Adipose tissue (tissue), 3 donors: Measurements from ENCODE around the gene KIF11. TPM values are rescaled to one million over a fixed set of nuclear protein-coding genes. Genes with fewer than 3 reads are reported as not detected.

Experiments
- H3K27ac ChIP-seq: one replicate; pipeline ENCODE4 v1.5.1; 2013; ENCODE audit warnings: low read depth, low read length
- WGBS, 3 donors: extraction: QIAGEN DNeasy Blood & Tissue Kit; methylation state at CpG; one replicate each; pipeline ENCODE4 v1.1.7; 2013; 5-methylcytosine and 5-hydroxymethylcytosine counted together
- polyA plus RNA-seq, 3 donors: library from polyadenylated mRNA; stranded (reverse); fragments of 200-250 nt; gene quantifications; one replicate each; pipeline ENCODE4 v1.2.3, GENCODE V29; 2013
- donor health status: healthy with polysubstance abuse.
- donor health status: Bipolar disorder and iron deficiency.
- donor health status: healthy.

The KIF11 gene
- polyA plus RNA-seq, 3 donors = 0.25 to 0.45 (median 0.37) TPM

DNA sequence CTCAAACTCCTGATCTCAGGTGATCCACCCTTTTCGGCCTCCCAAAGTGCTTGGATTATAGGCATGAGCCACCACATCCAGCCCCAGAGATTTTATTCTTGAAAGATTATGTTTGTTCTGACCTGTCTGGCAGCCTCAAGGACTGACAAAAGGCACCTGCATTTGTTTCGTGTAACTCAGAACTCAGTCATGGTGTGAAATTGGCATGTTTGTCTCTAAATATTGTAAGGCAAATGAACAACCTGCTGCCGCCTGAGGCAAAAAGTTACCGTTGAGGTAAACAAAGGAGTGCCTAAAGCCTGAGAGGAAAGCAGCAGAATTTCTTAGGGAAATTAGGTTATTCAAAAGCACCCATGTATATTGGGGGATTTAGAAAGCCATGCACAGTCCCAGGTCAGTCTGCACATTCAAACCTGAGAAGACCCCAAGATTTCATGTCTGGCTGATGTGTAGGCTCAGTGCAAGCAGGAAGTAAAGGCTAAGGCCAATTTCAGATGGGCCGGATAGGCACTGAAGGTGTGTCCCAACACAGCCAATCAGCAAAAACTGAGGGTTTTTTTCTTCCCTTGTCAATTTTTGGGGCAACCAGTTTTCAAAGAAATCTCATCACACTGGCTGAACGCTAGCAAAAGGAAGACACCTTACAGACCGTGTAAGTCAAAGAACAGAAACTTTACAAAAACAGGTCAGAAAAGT is 63.5 kb downstream of the KIF11 start:
- 85 to 93% (median 89%) methylated on average over 7 of the region's 7 CpGs for WGBS, 3 donors
- no peak overlapping the region for H3K27ac ChIP-seq

DNA sequence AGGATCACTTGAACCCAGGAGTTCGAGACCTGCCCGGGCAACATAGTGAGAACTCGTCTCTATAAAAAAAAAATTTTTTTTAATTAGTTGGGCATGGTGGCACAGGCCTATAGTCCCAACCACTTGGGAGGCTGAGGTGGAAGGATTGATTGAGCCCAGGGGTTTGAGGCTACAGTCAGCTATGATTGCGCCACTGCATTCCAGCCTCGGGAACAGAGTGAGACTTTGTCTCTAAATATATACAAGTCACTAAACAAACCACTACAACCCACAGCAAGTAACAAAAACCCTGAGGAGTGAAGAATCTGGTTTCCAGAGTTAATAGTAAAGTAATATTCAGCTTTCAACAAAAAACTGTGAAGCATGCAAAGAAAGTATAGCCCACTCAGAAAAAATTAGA is 64.1 kb downstream of the KIF11 start:
- H3K27ac ChIP-seq = no peak overlapping the region
- WGBS, 3 donors = 85 to 93% (median 88%) methylated on average over 5 of the region's 5 CpGs

DNA sequence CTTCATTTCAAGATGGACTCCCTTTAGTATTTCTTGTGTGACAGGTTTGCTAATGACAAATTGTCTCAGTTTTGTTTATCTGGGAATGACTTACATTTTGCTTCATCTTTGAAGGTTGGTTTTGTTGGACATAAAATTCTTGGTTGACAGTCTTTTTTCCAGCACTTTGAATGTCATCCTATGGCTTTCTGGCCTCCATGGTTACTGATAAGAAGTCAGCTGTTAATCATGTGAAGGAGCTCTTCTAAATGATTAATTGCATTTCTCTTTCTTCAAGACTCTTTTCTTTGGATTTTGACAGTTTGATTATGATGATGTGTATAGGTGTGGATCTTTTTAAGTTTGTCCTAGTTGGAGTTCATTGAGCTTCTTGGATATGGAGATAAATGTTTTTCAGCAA is 69.9 kb downstream of the KIF11 start:
- H3K27ac ChIP-seq = no peak overlapping the region

DNA sequence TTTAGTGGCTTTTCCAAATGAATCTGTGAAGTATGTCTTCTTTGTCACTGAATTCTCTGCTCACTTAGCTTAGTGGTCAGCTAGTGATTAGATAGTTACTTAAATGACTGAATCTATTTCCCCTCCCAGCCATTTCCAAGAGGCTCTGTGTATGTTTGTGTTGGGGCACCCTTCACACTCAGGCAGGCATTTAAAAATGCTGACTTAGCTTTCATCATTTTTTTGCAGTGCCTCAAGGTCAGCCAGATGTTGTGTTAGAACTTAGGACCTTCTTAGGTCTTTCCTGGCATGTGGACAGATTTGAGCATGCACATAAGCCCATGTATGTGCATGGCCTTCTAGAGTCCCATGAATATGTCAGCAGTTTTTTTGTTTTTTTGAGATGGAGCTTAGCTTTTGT is 71.4 kb downstream of the KIF11 start:
- no peak overlapping the region for H3K27ac ChIP-seq

DNA sequence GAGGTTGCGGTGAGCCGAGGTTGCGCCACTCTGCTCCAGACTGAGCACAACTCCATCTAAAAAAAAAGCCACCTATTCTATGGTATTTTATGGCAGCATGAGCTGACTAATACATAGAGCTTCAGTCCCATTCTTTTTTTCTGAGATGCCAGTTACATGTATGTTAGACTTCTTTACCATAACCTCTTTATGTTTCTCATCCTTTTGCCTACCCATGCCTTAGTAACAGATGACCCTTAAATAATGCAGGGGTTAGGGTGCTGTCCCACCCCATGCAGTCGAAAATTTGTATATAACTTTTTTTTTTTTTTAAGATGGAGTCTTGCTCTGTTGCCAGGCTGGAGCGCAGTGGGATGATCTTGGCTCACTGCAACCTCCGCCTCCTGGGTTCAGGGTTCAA is 74.1 kb downstream of the KIF11 start:
- WGBS, 3 donors = 94 to 96% (median 95%) methylated on average over 6 of the region's 6 CpGs

DNA sequence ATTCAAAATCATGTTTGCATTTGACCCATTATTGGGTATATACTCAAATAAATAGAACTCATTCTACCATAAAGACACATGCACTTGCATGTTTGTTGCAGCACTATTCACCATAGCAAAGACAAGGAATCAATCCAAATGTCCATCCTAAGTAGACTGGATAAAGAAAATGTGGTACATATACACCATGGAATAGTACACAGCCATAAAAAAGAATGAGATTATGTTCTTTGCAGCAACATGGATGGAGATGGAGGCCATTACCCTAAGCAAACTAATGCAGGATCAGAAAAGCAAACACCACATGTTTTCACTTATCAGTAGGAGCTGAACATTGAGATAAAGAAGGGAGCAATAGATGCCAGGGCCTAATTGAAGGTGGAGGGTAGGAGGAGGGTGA is 84.8 kb downstream of the KIF11 start:
- no peak overlapping the region for H3K27ac ChIP-seq

More for the DNA sequence above, 74.1 kb downstream of the KIF11 start:
- H3K27ac ChIP-seq = no peak overlapping the region

DNA sequence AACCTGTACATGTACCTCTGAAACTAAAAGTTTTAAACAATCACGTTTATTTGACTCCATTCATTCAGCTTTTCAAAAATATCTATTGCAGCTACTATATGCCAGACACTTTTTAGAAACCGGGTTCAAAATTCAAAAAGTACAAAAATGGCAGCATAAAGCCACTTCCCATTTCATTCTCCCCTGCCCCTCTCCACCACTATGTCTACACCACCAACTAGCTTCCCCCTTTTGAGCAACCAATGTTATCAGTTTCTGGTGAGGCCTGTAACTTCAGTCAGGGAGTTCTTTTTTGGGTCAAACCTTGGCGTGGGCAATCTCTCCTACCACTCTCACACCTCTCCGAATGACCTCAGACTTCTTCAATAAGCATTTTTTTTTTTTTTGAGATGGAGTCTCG is 85.3 kb downstream of the KIF11 start:
- no peak overlapping the region for H3K27ac ChIP-seq
- 85 to 94% (median 87%) methylated on average over 5 of the region's 5 CpGs for WGBS, 3 donors

DNA sequence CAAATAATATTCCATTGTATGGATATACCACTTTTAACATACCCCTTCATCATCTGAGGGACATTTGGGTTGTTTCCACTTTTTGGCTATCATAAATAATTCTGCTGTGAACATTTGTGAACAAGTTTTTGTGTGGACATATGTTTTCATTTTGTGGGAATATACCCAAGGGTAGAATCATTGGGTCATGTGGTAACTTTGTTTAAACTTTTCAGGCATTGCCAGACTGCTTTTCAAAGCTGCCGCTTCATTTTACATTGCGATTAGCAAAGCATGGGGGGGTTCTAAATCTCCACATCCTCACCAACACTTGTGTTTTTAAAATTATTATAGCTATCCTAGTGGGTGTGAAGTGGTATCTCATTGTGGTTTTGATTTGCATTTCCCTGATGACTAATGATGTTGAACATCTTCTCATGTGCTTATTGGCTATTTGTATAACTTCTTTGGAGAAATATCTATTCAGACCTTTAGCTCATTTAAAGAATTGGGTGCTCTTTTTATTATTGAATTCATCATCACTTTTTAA is 88.4 kb downstream of the KIF11 start:
- WGBS, 3 donors = 83 to 96% (median 87%) methylated on average over 2 of the region's 2 CpGs
- H3K27ac ChIP-seq = no peak overlapping the region

DNA sequence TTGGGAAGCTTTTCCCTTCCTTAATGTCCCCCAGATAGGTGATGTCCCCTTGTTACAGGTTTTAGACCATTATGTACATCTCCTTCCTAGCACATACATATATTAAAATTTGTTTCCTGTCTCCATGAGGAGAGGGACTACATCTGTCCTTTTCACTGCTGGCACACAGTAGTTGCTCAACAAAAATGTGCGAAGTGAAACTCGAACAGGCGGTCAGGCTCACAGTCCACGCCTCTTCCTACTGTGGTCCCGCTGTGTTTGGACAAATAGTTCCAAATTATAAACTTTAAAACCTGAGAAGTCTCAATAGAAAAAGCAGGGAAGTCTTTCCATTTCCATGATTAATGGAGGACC is 95.6 kb downstream of the KIF11 start:
- 41 to 71% (median 55%) methylated on average over 5 of the region's 5 CpGs for WGBS, 3 donors
- H3K27ac ChIP-seq = no peak overlapping the region

DNA sequence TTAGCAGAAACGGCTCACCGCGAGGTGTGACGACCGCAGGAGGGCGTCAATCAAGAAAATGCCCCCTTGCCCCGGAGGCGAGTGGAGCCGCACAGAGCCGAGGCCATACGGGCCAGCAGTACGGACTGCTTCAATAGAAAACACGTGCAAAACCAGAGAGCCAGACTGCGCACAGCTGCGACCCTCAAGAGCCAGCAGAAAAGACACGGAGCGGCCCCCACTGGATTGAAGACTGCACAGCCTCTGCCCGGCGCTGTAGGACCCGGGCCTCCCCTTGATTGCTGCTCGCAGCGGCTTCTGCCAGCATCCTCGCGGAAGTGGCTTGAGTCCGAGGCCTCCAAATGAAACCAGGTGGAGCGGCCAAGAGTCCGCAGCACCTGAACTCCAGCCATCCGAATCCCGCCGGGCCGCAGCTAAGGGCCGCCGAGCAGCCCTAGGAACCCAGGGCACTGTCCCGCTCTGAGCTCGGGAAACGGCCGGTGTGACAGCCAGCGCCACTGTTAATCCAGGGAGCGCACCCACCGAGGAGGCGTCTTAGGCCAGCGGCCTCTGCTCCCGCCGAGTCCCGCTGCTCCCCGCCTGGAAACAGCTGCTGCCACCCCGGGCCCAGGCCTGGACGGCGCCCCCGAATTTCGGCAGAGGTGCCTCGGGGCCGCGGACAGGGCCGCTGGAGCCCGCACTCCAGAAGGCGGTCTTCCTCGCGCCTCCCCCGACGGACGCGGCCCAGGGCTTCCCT is 96.2 kb downstream of the KIF11 start:
- 2% methylated on average over 57 to 63 of the region's 63 CpGs for WGBS, 3 donors

DNA sequence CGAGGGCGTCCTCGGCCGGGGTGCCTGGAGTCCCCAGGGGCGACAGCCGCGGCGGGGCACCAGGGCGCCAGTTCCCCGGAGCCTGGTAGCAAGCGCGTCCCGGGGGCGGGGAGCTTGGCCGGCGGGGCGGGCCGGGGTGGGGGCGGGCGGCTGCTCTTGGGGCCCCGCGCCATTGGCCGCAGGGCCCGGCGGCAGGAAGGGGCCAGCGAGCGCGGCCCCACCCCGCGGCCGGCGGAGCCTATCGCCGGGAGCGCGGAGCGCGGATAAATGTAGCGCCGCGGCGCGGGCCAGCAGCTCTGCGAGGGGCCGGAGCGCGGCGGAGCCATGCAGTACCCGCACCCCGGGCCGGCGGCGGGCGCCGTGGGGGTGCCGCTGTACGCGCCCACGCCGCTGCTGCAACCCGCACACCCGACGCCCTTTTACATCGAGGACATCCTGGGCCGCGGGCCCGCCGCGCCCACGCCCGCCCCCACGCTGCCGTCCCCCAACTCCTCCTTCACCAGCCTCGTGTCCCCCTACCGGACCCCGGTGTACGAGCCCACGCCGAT is 96.8 kb downstream of the KIF11 start, which contains the start of gene HHEX:
Gene HHEX, plus strand, starts transcription at position 293 of the 548 bp plus-strand sequence. Its CDS starts 32 bp downstream, at position 325.
- H3K27ac ChIP-seq = peak within 1 kb of the TSS; percentile 40
- 0 to 1% (median 0%) methylated on average over 40 to 79 of the region's 79 CpGs for WGBS, 3 donors

More for the DNA sequence above, 96.2 kb downstream of the KIF11 start:
- H3K27ac ChIP-seq = no peak overlapping the region

DNA sequence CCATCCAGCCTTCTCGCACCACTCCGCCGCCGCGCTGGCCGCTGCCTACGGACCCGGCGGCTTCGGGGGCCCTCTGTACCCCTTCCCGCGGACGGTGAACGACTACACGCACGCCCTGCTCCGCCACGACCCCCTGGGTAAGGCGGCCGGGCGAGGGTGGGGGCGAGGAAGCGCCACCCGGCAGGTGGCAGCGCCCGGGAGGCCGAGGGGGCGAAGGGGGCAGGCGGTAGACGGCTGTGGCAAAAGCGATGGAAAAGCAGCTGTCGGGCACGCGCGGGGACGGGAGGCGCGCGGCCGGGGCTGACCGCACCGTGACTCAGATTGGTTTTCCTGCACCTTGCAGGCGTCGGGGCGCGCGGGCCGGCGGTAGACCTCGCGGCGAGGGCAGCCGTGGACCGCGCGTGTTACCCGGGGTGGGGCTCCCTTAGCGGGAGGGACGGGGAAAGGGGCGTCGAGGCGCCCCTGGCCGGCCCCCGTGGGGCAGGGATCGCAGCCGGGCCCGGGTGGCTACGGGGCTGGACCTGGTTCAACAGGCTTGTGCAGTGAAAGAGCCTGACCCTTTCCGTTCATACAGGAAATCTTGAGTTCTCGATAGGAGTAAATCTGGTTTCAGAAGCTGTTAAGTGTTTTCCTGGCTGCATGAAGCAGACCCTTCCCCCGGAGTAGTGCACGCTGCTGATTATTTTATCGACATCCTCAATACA is 97.4 kb downstream of the KIF11 start:
- WGBS, 3 donors = 2 to 7% (median 3%) methylated on average over 51 to 73 of the region's 73 CpGs
- H3K27ac ChIP-seq = peak overlapping the region; percentile 40

DNA sequence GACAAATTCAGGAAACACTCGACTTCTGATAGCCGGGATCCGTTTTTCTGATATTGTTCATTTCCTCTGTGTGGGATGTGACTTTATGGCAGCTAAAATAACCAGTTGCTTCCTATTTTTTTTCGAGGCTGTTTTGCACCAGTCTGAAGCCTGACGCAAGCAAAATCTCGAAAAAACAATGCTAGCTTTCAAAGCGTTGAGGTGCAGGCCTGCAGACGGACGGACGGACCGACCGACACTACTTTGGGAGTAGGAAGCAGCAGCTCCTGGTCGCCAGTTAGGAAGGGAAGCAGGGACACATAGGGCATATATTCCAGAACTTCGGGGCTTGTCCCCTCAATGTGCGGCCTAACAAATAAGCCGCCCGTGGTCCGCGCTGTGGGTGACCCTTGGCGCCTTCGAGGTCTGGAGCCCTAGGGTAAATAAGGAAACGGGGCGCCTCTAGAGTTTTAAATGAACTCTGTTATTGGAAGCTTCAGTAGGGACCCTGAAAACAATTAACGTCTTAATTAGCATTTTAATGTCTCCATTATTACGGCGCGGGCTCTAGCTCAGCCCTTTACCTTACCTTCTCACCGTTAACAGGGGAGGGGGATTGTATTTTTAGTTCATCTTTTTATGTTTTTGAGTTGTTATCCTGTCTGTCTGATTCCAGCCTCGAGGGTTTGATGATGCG is 98.1 kb downstream of the KIF11 start:
- H3K27ac ChIP-seq = peak overlapping the region; percentile 47
- 18 to 52% (median 26%) methylated on average over 30 of the region's 30 CpGs for WGBS, 3 donors

DNA sequence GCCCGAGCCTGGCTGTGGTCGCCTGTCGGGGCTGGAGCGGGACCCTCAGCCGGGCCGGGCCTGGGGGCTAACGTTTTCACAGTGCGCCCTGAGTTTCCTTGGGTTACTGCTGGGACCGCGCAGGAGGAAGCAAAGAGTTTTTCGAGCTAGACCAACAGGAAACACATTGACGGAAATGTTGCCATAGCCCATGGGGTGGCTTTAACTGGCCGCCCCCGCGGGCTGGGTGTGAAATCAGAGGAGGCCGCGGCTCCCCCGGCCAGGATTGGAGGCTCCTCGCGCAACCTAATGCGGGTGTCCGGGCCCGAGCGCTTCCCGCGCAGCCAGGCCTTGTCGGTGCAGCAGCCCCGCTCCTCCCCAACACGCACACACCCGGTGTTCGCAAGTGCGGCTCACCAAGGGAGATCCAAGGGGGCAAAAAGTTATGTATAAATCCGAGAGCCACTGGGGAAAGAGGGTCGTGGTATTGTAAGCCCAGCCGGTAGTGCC is 98.7 kb downstream of the KIF11 start:
- no peak overlapping the region for H3K27ac ChIP-seq
- 12 to 49% (median 18%) methylated on average over 35 of the region's 35 CpGs for WGBS, 3 donors

DNA sequence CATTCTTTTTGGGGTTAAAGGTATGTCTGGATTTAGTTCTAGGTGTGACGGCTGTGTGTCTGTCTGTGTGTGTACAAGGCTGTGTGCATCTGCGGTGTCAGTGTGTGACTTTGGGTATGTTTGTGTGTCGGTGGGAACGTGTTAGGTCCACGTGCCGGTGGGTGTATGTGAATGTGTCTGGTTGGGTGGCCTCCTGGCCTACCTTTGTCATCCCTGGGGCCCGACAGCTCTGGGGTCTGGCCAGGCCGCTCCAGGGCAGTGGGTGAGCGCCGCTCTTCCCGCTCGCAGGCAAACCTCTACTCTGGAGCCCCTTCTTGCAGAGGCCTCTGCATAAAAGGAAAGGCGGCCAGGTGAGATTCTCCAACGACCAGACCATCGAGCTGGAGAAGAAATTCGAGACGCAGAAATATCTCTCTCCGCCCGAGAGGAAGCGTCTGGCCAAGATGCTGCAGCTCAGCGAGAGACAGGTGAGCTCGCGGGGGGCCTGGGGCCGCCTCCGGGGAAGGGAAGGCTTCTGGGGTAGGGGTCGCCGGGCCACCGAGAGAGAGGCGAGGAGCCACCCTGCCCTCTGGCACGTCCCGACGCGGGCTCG is 99.2 kb downstream of the KIF11 start:
- WGBS, 3 donors = 16 to 42% (median 27%) methylated on average over 34 of the region's 34 CpGs
- H3K27ac ChIP-seq = no peak overlapping the region

DNA sequence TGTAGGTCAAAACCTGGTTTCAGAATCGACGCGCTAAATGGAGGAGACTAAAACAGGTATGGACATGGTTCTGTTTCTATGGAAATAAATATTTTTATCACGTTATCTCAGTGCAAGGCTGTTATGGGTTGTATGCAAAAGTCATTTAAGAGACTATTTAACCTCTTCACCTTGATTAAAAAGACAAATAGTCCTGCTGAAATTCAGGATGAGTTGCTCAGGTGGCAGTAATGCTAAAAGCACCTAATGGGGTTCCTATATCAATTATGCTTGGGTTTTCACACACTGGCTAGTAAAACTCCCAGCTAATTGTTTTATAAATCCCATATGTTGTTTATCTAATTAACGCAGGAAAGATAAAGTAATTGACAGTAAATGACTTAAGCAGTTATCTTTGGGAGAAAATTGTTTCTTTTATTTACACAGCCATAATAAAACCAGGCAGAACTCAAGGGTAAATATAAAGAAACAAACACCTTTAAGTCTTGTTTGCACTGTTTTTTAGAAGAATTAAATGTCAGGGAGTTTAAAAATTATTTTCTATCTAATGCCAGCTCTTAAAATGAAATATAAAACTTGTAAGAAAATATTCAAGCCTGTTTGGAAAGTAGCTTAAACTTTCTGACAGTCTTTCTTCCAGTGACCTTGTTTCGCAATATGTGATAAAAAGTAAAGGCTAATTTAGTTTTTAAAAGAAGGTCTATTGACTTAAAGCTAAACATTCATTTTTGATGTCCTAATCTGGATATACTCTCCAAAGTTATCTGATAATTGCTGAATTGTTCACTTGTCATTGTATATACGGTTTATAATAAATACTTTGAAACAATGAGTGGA is 100.0 kb downstream of the KIF11 start:
- WGBS, 3 donors = 37 to 40% (median 37%) methylated on average over 7 of the region's 7 CpGs
- H3K27ac ChIP-seq = no peak overlapping the region

DNA sequence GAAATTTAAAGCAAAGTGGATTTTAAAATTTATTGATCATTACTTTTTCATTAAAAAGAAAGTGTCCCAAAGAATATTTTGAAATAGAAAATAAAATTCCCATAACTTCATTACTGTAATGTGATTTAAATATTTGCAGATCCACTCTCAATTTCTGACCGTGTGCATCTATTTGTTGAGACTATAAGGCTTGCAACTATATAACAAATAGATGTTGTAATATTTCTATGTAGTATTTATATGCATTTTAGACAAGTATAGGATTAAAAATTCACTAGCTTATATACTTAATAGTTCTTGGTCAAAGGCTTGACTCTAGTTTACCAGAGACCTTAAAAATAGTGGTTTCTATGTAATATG is 100.6 kb downstream of the KIF11 start:
- H3K27ac ChIP-seq = no peak overlapping the region
- 38 to 59% (median 58%) methylated on average over 1 of the region's 1 CpG for WGBS, 3 donors
